Measurements from ENCODE around the gene CDC45. TPM values are rescaled to one million over a fixed set of nuclear protein-coding genes. Genes with fewer than 3 reads are reported as not detected.

The CDC45 gene
- total and polyA plus RNA-seq, 7 donors: 0.14 to 16.6 (median 6.1) TPM; not detected in 3

GRCh38 chr22:19518635-19519034 is 38.9 kb downstream of the CDC45 start:
- peaks cover 0 to 3% (median 0%) of the 10 kb centered on the region in 4 donors for H3K9me3 ChIP-seq
- intact Hi-C loops (cut with DNase I): no loop called here
- H3K27me3 ChIP-seq: peaks cover 10 to 20% (median 19%) of the 10 kb centered on the region in 3 donors
- H3K27ac ChIP-seq: no peak overlapping the region
- H3K36me3 ChIP-seq: no peaks in the 10 kb centered on the region
- no peak overlapping the region for H3K4me3 ChIP-seq
- peaks cover 2 to 6% (median 4%) of the 10 kb centered on the region in 4 donors for H3K4me1 ChIP-seq
- WGBS, 2 donors: 89 to 93% methylated on average over 10 of the region's 10 CpGs
- TF ChIP-seq POLR2AphosphoS5 (IDR thresholded peaks at IDR 0.05): no peak
- no peak for TF ChIP-seq EP300 (IDR thresholded peaks at IDR 0.05)
- no peak for TF ChIP-seq POLR2A (IDR thresholded peaks at IDR 0.05)
- TF ChIP-seq CTCF (IDR thresholded peaks at IDR 0.05): no peak
- DNase-seq: no peak

GRCh38 chr22:19519041-19519926 is 39.6 kb downstream of the CDC45 start:
- 92 to 93% methylated on average over 17 of the region's 17 CpGs for WGBS, 2 donors
- no peak overlapping the region for H3K4me3 ChIP-seq
- intact Hi-C loops (cut with DNase I): no loop called here
- H3K27ac ChIP-seq: no peak overlapping the region
- no peaks in the 10 kb centered on the region for H3K36me3 ChIP-seq
- H3K27me3 ChIP-seq: peaks cover 17 to 26% (median 26%) of the 10 kb centered on the region in 3 donors
- H3K4me1 ChIP-seq: peaks cover 0 to 13% (median 11%) of the 10 kb centered on the region in 4 donors
- TF ChIP-seq CTCF (IDR thresholded peaks at IDR 0.05): no peak
- no peak for TF ChIP-seq POLR2AphosphoS5 (IDR thresholded peaks at IDR 0.05)
- no peak for TF ChIP-seq EP300 (IDR thresholded peaks at IDR 0.05)
- no peak for TF ChIP-seq POLR2A (IDR thresholded peaks at IDR 0.05)
- no peak for DNase-seq
- H3K9me3 ChIP-seq: no peaks in the 10 kb centered on the region

GRCh38 chr22:19520007-19520406 is 40.3 kb downstream of the CDC45 start:
- Histone ChIP-seq H3K27ac (no peak overlapping the region), H3K4me3 (no peak overlapping the region), H3K4me1 (peaks cover 0 to 19% (median 15%) of the 10 kb centered on the region in 4 donors), H3K27me3 (peaks cover 22 to 33% (median 33%) of the 10 kb centered on the region in 3 donors), H3K36me3 (no peaks in the 10 kb centered on the region), H3K9me3 (no peaks in the 10 kb centered on the region)
- TF ChIP-seq CTCF (IDR thresholded peaks at IDR 0.05): no peak
- no peak for TF ChIP-seq POLR2A (IDR thresholded peaks at IDR 0.05)
- TF ChIP-seq EP300 (IDR thresholded peaks at IDR 0.05): no peak
- no peak for TF ChIP-seq POLR2AphosphoS5 (IDR thresholded peaks at IDR 0.05)
- WGBS, 2 donors: 89 to 94% methylated on average over 6 of the region's 6 CpGs
- DNase-seq: no peak
- intact Hi-C loops (cut with DNase I): no loop called here

GRCh38 chr22:19520566-19521305 is 41.0 kb downstream of the CDC45 start:
- DNase-seq: no peak
- TF ChIP-seq EP300 (IDR thresholded peaks at IDR 0.05) (no peak), POLR2AphosphoS5 (IDR thresholded peaks at IDR 0.05) (no peak), CTCF (IDR thresholded peaks at IDR 0.05) (no peak), POLR2A (IDR thresholded peaks at IDR 0.05) (no peak)
- Histone ChIP-seq H3K9me3 (no peaks in the 10 kb centered on the region), H3K4me3 (peak overlapping the region in 2 of 4 donors; percentile 31 to 40), H3K4me1 (peaks cover 0 to 19% (median 15%) of the 10 kb centered on the region in 4 donors), H3K36me3 (no peaks in the 10 kb centered on the region), H3K27ac (no peak overlapping the region), H3K27me3 (peaks cover 22 to 40% (median 40%) of the 10 kb centered on the region in 3 donors)
- 95 to 96% methylated on average over 10 of the region's 10 CpGs for whole genome bisulfite sequencing, 2 donors
- intact Hi-C loops (cut with DNase I): no loop called here

All from sigmoid colon (tissue), 7 donors.